ENCODE measurements around the gene RNU1-3. TPM values are rescaled to one million over a fixed set of nuclear protein-coding genes. Genes with fewer than 3 reads are reported as not detected.

RNU1-3 gene
- total and polyA plus RNA-seq, 9 of the 15 experiments (the other 6 are each of a cell fraction or from before 2014, with no cell fraction given), result under 0.01 to 32,823 (median 2,538) TPM; not detected in 4

DNA sequence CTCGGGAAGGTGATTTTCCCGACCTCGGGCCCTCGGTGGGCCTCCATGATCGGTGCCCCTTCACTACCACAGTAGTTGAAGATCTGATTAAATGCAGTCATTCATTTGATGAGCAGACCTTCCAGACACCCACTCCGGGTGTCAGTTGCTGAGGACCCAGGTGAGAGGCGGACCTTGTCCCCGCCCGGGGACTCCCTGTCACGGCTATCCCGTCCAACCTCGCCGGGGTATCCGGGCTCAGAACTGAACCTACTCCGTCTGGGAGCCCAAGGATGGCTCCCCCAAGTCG, 22.6 kb downstream of the RNU1-3 start (continued):
- TF ChIP-seq ZNF140 (CRISPR knock-in tag; IDR thresholded peaks at IDR 0.05) (no peak), SMC3 (conservative IDR thresholded peaks at IDR 0.05; ENCODE audit: insufficient read depth, low read depth, low read length) (peak; percentile 23; the same call in 1 of the 2 replicates), JUND (IDR thresholded peaks at IDR 0.05; ENCODE audit: borderline replicate concordance, low read depth, low read length) (0 out of 2 replicates have a peak, but pooled peaks have one; percentile 11), JUND (tag; IDR thresholded peaks at IDR 0.05; ENCODE audit: borderline replicate concordance, low read depth, low read length) (no peak), ZBTB5 (IDR thresholded peaks at IDR 0.05) (0 out of 2 replicates have a peak, but pooled peaks have one; percentile 11), SAFB2 (IDR thresholded peaks at IDR 0.05; ENCODE audit: borderline replicate concordance, low read depth, low read length, severe bottlenecking) (no peak), TCFL5 (CRISPR knock-in tag; conservative IDR thresholded peaks at IDR 0.05) (no peak), CC2D1A (IDR thresholded peaks at IDR 0.05) (peak; percentile 36; the same call in 1 of the 2 replicates), ZNF133 (CRISPR knock-in tag; IDR thresholded peaks at IDR 0.05) (peak; percentile 85; the same call in 1 of the 2 replicates), ZNF76 (CRISPR knock-in tag; IDR thresholded peaks at IDR 0.05; ENCODE audit: borderline replicate concordance) (no peak), HBP1 (CRISPR knock-in tag; IDR thresholded peaks at IDR 0.05) (no peak), PHB (CRISPR knock-in tag; IDR thresholded peaks at IDR 0.05) (0 out of 2 replicates have a peak, but pooled peaks have one; percentile 18), ZNF586 (CRISPR knock-in tag; conservative IDR thresholded peaks at IDR 0.05) (peak; percentile 56; the same call in 1 of the 2 replicates)
- TF ChIP-seq, protein P1, sequence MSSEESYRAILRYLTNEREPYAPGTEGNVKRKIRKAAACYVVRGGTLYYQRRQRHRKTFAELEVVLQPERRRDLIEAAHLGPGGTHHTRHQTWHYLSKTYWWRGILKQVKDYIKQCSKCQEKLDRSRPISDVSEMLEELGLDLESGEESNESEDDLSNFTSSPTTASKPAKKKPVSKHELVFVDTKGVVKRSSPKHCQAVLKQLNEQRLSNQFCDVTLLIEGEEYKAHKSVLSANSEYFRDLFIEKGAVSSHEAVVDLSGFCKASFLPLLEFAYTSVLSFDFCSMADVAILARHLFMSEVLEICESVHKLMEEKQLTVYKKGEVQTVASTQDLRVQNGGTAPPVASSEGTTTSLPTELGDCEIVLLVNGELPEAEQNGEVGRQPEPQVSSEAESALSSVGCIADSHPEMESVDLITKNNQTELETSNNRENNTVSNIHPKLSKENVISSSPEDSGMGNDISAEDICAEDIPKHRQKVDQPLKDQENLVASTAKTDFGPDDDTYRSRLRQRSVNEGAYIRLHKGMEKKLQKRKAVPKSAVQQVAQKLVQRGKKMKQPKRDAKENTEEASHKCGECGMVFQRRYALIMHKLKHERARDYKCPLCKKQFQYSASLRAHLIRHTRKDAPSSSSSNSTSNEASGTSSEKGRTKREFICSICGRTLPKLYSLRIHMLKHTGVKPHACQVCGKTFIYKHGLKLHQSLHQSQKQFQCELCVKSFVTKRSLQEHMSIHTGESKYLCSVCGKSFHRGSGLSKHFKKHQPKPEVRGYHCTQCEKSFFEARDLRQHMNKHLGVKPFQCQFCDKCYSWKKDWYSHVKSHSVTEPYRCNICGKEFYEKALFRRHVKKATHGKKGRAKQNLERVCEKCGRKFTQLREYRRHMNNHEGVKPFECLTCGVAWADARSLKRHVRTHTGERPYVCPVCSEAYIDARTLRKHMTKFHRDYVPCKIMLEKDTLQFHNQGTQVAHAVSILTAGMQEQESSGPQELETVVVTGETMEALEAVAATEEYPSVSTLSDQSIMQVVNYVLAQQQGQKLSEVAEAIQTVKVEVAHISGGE (CRISPR knock-in tag; IDR thresholded peaks at IDR 0.05), result no peak
- TF ChIP-seq, protein P2, sequence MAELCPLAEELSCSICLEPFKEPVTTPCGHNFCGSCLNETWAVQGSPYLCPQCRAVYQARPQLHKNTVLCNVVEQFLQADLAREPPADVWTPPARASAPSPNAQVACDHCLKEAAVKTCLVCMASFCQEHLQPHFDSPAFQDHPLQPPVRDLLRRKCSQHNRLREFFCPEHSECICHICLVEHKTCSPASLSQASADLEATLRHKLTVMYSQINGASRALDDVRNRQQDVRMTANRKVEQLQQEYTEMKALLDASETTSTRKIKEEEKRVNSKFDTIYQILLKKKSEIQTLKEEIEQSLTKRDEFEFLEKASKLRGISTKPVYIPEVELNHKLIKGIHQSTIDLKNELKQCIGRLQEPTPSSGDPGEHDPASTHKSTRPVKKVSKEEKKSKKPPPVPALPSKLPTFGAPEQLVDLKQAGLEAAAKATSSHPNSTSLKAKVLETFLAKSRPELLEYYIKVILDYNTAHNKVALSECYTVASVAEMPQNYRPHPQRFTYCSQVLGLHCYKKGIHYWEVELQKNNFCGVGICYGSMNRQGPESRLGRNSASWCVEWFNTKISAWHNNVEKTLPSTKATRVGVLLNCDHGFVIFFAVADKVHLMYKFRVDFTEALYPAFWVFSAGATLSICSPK (IDR thresholded peaks at IDR 0.05; ENCODE audit: borderline replicate concordance), result 0 out of 2 replicates have a peak, but pooled peaks have one; percentile 24
- TF ChIP-seq, protein P3, sequence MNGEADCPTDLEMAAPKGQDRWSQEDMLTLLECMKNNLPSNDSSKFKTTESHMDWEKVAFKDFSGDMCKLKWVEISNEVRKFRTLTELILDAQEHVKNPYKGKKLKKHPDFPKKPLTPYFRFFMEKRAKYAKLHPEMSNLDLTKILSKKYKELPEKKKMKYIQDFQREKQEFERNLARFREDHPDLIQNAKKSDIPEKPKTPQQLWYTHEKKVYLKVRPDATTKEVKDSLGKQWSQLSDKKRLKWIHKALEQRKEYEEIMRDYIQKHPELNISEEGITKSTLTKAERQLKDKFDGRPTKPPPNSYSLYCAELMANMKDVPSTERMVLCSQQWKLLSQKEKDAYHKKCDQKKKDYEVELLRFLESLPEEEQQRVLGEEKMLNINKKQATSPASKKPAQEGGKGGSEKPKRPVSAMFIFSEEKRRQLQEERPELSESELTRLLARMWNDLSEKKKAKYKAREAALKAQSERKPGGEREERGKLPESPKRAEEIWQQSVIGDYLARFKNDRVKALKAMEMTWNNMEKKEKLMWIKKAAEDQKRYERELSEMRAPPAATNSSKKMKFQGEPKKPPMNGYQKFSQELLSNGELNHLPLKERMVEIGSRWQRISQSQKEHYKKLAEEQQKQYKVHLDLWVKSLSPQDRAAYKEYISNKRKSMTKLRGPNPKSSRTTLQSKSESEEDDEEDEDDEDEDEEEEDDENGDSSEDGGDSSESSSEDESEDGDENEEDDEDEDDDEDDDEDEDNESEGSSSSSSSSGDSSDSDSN (IDR thresholded peaks at IDR 0.05; ENCODE audit: borderline replicate concordance in 1 of 2, low read depth in 2 of 2, low read length in 2 of 2), result peak; percentile 75 to 95; a peak in 3 of 4 replicates
